NOMO-1 treated with dmso at 0.1 percent for 144 hours (cell line): ENCODE results near the gene COL16A1.

Experiments used
- DNase-seq: peaks from one replicate; lab custom pipeline; 2025; ENCODE audit not compliant: unreplicated experiment; lab: John Stamatoyannopoulos, UW

The COL16A1 gene

GRCh38 chr1:31607360-31607759 lies 96.5 kb downstream of the COL16A1 start:
- no peak for DNase-seq

GRCh38 chr1:31605908-31606427 lies 97.8 kb downstream of the COL16A1 start:
- DNase-seq, result peak; percentile 82
